GM12878 (cell line): ENCODE data around the gene KLK13. TPM values are rescaled to one million over a fixed set of nuclear protein-coding genes. Genes with fewer than 3 reads are reported as not detected.

ENCODE experiments used
- ATAC-seq: fragments of 200-7000 bp; cut with Tn5 transposase; 3 replicates; pipeline ENCODE4 v1.9.1; 2020; ENCODE audit warnings: mild to moderate bottlenecking, moderate library complexity
- BruUV-seq: library from RNA; stranded (reverse); fragments of 400-500 nt; replicated peaks from 2 replicates; lab custom pipeline; 2021; lab: Mats Ljungman, UMichigan
- CTCF ChIA-PET: fragments of 300-600 bp; sonication (Branson Sonifier 250); formaldehyde crosslinking; extraction: SDS; loops from one replicate; lab custom pipeline; 2021; ENCODE audit warnings: inconsistent platforms; lab: Yijun Ruan, JAX
- POLR2A ChIA-PET: fragments of 350-600 bp; formaldehyde crosslinking; extraction: SDS; loops from one replicate; lab custom pipeline; 2021; ENCODE audit warnings: inconsistent platforms; lab: Charles Lee
- RAD21 ChIA-PET: fragments of 300-600 bp; sonication (Branson Sonifier 250); formaldehyde crosslinking; loops from one replicate; lab custom pipeline; 2023; ENCODE audit warnings: antibody characterized with exemption; ENCODE audit not compliant: unreplicated experiment; lab: Charles Lee
- SMC1A ChIA-PET: fragments of 300-600 bp; sonication (Branson Sonifier 250); formaldehyde crosslinking; loops from one replicate; lab custom pipeline; 2023; ENCODE audit not compliant: unreplicated experiment, uncharacterized antibody; lab: Charles Lee
- DNase-seq: peaks from one replicate; pipeline ENCODE4 v3.0.0-alpha.2; 2011; ENCODE audit warnings: low read depth, low spot score
- FAIRE-seq: peaks from 3 replicates; lab custom pipeline; 2011; peaks lifted over from hg19 to GRCh38; lab: Jason Lieb, UNC
- H2AFZ ChIP-seq: 2 replicates; pipeline ENCODE4 v1.6.0; 2011; ENCODE audit warnings: low read depth, low read length, control low read depth; ENCODE audit not compliant: control insufficient read depth
- H3K27ac ChIP-seq: 2 replicates; pipeline ENCODE4 v1.5.1; 2011; ENCODE audit warnings: control low read depth; ENCODE audit not compliant: control insufficient read depth, insufficient read depth
- H3K27me3 ChIP-seq, 2 experiments: replicated peaks in 1 of 2; 2 replicates each; pipeline versions ENCODE4 v1.6.0 to v1.6.1; 2011; ENCODE audit warnings: low read length in 1 of 2; ENCODE audit not compliant: control insufficient read depth in 2 of 2, insufficient read depth in 2 of 2
- H3K36me3 ChIP-seq, 2 experiments: 2 replicates each; pipeline ENCODE4 v1.5.1; 2011; ENCODE audit warnings: low read length in 1 of 2; ENCODE audit not compliant: control insufficient read depth in 2 of 2, insufficient read depth in 2 of 2
- H3K4me1 ChIP-seq: 2 replicates; pipeline ENCODE4 v1.6.1; 2011; ENCODE audit warnings: mild to moderate bottlenecking, low read length, moderate library complexity, mixed read lengths; ENCODE audit not compliant: control insufficient read depth, insufficient read depth
- H3K4me2 ChIP-seq: 2 replicates; pipeline ENCODE4 v1.6.0; 2011; ENCODE audit warnings: control low read depth; ENCODE audit not compliant: control insufficient read depth, insufficient read depth
- H3K4me3 ChIP-seq: fragments of 200-600 bp; sonication (generic); 2 replicates; pipeline ENCODE4 v1.5.1; 2016
- H3K79me2 ChIP-seq: 2 replicates; pipeline ENCODE4 v1.6.0; 2011; ENCODE audit warnings: low read length; ENCODE audit not compliant: control insufficient read depth, insufficient read depth
- H3K9ac ChIP-seq: 2 replicates; pipeline ENCODE4 v1.8.0; 2011; ENCODE audit warnings: low read length, control low read depth, mixed read lengths; ENCODE audit not compliant: control insufficient read depth, insufficient read depth
- H3K9me3 ChIP-seq: replicated peaks from 3 replicates; pipeline ENCODE4 v1.5.1; 2011; ENCODE audit warnings: mild to moderate bottlenecking, low read length; ENCODE audit not compliant: control insufficient read depth, insufficient read depth
- H4K20me1 ChIP-seq: 2 replicates; pipeline ENCODE4 v1.6.0; 2011; ENCODE audit not compliant: control insufficient read depth, insufficient read depth
- E4F1 ChIP-seq: fragments of 450-650 bp; IDR thresholded peaks from 2 replicates; pipeline ENCODE4 v1.6.1; 2018; ENCODE audit warnings: borderline replicate concordance, mild to moderate bottlenecking; ENCODE audit not compliant: partially characterized antibody
- IRF3 ChIP-seq: fragments of 450-650 bp; IDR thresholded peaks from 2 replicates; pipeline ENCODE4 v1.6.1; 2014; ENCODE audit warnings: mild to moderate bottlenecking
- KAT2A ChIP-seq: conservative IDR thresholded peaks from 2 replicates; pipeline ENCODE4 v1.6.1; 2011; ENCODE audit warnings: low read depth, low read length; ENCODE audit not compliant: control insufficient read depth
- STAT1 ChIP-seq: fragments of 450-650 bp; conservative IDR thresholded peaks from 2 replicates; pipeline ENCODE4 v1.6.1; 2014; ENCODE audit warnings: antibody characterized with exemption, mild to moderate bottlenecking
- TARDBP ChIP-seq: IDR thresholded peaks from 2 replicates; pipeline ENCODE4 v1.6.1; 2016; ENCODE audit warnings: borderline replicate concordance
- TBL1XR1 ChIP-seq: IDR thresholded peaks from 2 replicates; pipeline ENCODE4 v1.6.1; 2012; ENCODE audit warnings: low read depth, low read length, improper control_type of control experiment
- TCF12 ChIP-seq: IDR thresholded peaks from 2 replicates; pipeline ENCODE4 v1.6.1; 2011; ENCODE audit warnings: low read depth, mild to moderate bottlenecking, low read length
- WGBS: methylation state at CpG from one replicate; pipeline ENCODE4 v1.1.6; 2016; ENCODE audit warnings: low lambda C conversion rate; ENCODE audit not compliant: insufficient replicate concordance, insufficient coverage; ENCODE audit errors: missing lambda C conversion rate; 5-methylcytosine and 5-hydroxymethylcytosine counted together
- in situ Hi-C: fragments of 300-500 bp; cut with MboI; formaldehyde crosslinking; loops from 9 replicates; pipeline ENCODE4 v1.14.3; 2018; ENCODE audit warnings: mixed read lengths
- intact Hi-C: fragments of 100-400 bp; cut with micrococcal nuclease; formaldehyde crosslinking; loops from one replicate; pipeline ENCODE4 v1.14.2; 2022; ENCODE audit not compliant: unreplicated experiment
- polyA plus RNA-seq, 11 experiments: library from polyadenylated mRNA; depleted of rRNA in 4 of 11; unstranded in 6 of 11; stranded (reverse) in 5 of 11; fragments of >200 nt; fragmentation: Nextera tagmentation in 4 of 11; fragmentation: Illumina TruSeq in 1 of 11; extraction: Ambion mirVana in 4 of 11; extraction: Trizol in 1 of 11; gene quantifications; 1 replicate in 1 of 11; 2 replicates in 10 of 11; pipeline versions ENCODE4 v1.2.1 to v1.2.3, GENCODE V29; 2011 to 2016; ENCODE audit warnings: inconsistent platforms in 2 of 11, missing spikeins in 2 of 11, low read depth in 1 of 11
- total RNA-seq, 4 experiments: library from RNA; depleted of rRNA in 3 of 4; stranded (reverse); fragments of >200 nt in 3 of 4; fragmentation: Illumina TruSeq in 1 of 4; extraction: Trizol in 1 of 4; gene quantifications; 2 replicates each; pipeline versions ENCODE4 v1.2.1 to v1.2.3, GENCODE V29; 2013 to 2021

The KLK13 gene
- total and polyA plus RNA-seq, 10 of the 15 experiments (the other 5 are each of a cell fraction or from before 2014, with no cell fraction given): not detected

- no peak for TF ChIP-seq IRF3
- no peak for TF ChIP-seq KAT2A
- TF ChIP-seq, all 136 proteins: peak for 0
Measured at GRCh38 chr19:51084505-51084904, 19.6 kb upstream of the KLK13 start (continued).

GRCh38 chr19:51083783-51084182 lies 18.9 kb upstream of the KLK13 start:
- Histone ChIP-seq H2AFZ (no peak overlapping the region), H3K36me3 (no peaks in the 10 kb centered on the region), H3K4me1 (no peaks in the 10 kb centered on the region), H3K4me3 (no peak overlapping the region), H3K27me3 (no peaks in the 10 kb centered on the region), H3K27ac (no peak overlapping the region), H3K4me2 (no peak overlapping the region), H3K9me3 (no peaks in the 10 kb centered on the region), H4K20me1 (no peaks in the 10 kb centered on the region), H3K9ac (no peak overlapping the region), H3K79me2 (no peaks in the 10 kb centered on the region)
- ChIA-PET SMC1A (no interaction called here), RAD21 (no interaction called here), CTCF (no interaction called here), POLR2A (no interaction called here)
- BruUV-seq: no TSS peak
- ATAC-seq (no peak), FAIRE-seq (no peak), DNase-seq (no peak)
- TF ChIP-seq E4F1 (no peak), TCF12 (no peak), STAT1 (no peak), TARDBP (no peak), TBL1XR1 (no peak)
- in situ Hi-C loops: no loop called here
- WGBS: 48% methylated on average over 14 of the region's 14 CpGs
- intact Hi-C loops: no loop called here
